NCI-H2171 (cell line): ENCODE measurements around the gene FAAH.
A peak's percentile ranks its signal among the peaks of the same experiment; 100 is the strongest.
"Not testable (repeated sequence)": the region's sequence is repeated elsewhere in the genome, so short reads cannot be mapped to it uniquely, and the experiment has no call there.

Experiments used
- DNase-seq: peaks from one replicate; lab custom pipeline; 2025; lab: John Stamatoyannopoulos, UW

The FAAH gene

DNA sequence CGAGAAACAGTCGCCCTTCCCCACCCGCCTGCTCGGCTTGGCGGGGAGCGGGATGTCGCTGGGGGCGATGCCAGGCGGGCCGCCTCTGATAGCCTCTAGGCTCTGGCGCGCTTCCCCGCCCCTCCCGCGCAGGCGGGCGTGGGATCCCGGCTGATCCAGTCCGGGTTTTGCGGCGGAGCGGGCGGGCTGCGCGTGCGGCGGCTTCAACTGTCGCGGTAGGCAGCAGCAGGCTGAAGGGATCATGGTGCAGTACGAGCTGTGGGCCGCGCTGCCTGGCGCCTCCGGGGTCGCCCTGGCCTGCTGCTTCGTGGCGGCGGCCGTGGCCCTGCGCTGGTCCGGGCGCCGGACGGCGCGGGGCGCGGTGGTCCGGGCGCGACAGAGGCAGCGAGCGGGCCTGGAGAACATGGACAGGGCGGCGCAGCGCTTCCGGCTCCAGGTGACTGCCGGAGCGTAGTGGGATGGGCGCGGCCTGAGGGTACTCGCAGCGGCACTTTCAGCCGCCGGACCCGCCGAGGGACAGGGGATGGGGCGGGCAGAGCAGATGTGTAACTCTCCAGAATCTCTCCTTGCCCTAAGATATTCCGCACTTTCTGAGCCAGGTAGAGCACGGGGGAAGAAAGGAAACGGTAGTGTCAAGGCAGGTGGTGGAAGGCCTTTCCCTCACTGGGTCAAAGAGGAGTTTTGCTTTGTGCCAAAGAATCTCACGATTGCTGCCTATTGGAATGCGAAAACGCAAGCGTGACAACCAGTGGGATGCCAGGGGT is at the start of gene FAAH:
Gene FAAH, plus strand, starts transcription at position 210 of the 764 bp plus-strand sequence. Its CDS starts 32 bp downstream, at position 242.
- DNase-seq, result peak; percentile 10

DNA sequence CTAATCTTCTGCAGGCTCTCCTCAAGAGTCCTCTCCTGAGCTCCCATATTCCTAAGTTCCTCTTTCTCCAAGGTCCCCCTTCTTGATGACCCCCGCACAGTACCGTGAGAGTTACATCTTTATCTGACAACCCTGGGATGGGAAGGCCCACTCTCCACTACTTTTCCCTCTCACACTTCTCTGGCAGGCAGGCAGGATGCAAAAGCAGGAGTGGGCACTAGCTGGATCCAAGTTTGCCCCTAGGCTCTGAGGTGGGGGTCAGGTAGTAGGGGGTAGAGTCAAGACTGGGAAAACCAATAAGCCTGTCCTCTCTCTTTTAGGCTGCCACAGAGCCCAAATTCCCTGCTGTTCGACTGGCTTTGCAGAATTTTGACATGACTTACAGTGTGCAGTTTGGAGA is 49.6 kb upstream of the FAAH start:
- DNase-seq, result no peak

- DNase-seq, result no peak
Measured at GRCh38 chr1:46345281-46345680, 48.8 kb upstream of the FAAH start.

DNA sequence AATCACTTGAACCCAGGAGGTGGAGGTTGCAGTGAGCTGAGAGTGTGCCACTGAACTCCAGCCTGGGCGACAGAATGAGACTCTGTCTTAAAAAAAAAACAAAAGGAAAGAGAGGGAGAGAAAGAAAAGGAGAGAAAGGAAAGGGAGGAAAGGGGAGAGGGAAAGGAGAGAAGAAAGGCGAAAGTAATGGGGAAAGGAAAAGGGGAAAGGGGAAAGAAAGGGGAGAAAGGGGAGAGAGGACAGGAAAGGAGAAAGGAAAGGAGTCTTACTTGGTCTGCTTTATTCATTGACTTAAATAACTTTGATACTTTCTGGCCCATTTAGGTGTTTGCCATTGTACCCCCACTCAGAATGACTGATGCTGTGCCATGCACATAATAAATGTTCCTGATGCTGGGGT is 41.8 kb upstream of the FAAH start:
- DNase-seq, result no peak

- not testable (repeated sequence) for DNase-seq
Measured at GRCh38 chr1:46355920-46356319, 38.2 kb upstream of the FAAH start.

- DNase-seq, result no peak
Measured at GRCh38 chr1:46362158-46362557, 32.0 kb upstream of the FAAH start.

DNA sequence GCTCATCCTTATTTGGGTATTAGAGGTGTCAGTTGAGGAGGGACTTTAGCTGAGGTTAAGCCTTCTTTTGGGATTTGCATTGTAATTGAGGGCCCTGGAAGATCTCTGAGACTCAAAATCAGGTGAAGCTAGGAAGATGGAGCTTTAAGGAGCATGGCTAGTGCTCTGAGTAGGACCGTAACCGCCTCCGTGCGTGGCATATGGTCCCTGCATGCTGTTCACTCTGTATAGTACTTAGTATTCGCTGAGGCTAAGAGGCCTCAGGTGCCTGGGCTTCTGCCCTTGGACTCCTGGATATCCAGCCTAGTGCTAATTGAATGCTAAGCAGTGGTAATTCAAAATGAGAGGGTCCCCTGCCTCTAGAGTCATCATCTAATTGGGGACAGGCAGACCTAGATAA is 31.0 kb upstream of the FAAH start:
- DNase-seq, result no peak

DNA sequence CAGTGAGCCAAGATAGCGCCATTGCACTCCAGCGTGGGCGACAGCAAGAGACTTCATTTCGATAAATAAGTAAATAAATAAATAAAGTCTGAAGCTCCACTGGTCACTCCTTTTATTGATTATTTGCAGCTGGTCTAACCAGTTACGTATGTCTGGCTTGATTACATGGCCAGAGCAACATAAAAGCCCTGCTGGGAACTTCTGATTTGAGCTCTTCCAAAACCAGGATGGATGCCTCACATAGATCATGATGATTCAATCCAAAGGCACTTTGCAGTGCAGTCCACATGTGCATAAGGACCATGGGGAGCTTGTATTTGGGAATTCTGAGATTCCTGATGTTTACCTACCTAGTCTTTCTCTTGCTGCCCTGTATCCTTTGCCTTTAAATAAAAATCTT is 29.5 kb upstream of the FAAH start:
- no peak for DNase-seq

DNA sequence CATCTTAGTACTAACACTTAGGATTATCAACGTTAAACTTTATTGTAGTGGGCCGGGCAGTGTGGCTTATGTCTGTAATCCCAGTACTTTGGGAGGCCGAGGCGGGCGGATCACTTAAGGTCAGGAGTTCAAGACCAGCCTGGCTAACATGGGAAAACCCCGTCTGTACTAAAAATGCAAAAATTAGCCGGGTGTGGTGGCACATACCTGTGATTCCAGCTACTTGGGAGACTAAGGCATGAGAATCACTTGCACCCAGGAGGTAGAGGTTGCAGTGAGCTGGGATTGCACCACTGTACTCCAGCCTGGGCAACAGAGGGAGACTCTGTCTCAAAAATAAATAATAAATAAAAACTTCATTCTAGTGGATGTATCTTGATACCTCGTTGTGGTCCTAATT is 28.3 kb upstream of the FAAH start:
- not testable (repeated sequence) for DNase-seq

DNA sequence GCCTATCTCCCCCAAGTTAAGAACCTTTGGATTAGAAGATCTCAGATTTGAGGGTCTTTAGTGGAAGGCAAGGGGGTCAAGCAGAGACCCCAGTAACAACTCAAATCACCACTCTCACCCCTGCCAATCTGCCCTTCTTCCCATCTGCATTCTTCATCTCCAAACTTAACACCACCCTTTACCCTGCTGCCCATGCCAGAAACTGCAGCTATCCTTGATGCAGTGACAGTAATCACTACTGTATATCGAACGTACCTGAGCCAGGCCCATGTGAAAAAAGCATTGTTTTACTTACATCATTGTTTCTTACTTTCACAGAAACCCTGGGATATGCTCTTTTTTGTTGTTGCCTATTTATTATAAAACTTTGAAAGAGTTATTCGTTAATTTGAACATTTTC is 27.0 kb upstream of the FAAH start:
- no peak for DNase-seq

- not testable (repeated sequence) for DNase-seq
Measured at GRCh38 chr1:46367701-46368100, 26.4 kb upstream of the FAAH start.

DNA sequence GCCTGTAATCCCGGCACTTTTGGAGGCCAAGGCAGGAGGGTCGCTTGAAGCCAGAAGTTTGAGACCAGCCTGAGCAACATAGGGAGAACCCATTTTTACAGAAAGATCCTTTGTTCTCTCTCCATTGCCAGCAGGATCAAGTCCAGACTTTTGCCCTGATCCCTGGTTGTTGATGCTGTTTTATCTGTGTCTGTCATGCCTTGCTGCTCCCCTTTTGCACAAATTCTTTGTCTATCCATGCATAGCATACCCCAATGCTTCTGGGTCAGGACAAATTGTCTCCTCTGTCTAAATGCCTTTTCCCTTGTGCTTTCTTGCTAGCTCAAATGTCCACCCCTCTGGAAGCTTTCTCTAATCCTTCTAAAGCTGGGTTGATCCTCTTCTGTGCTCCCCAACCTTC is 25.3 kb upstream of the FAAH start:
- DNase-seq, result no peak

DNA sequence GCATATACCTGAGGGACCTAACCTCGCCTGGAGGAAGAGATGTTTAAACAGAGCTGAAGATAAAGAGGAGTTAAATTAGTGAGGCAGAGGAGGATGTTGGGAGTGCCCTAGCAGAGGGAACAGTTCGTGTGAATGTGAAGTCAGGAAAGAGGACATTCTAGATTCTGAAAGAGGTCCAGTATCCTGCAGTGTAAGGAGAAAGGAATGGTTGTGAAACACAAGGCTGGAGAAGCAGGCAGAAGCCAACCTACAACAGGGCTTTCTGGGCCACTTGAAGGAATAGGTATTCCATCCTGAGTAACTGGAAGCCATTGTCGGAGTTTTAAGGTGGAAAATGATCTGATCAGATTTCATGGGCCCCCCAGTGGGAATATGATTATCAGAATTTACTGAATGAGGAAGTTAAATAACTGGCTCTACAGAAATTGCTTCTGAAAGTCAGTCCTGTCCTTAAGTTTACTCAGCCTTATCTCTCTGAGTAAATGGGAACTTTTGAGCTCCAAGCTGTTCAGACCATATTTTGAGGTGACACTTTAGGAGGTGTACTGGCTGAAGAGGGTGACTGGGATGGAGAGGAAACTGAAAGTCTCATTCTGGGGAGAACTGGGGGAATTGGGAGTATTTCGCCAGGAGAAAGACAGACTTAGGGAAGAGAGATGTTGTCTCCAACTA is 24.4 kb upstream of the FAAH start:
- no peak for DNase-seq

DNA sequence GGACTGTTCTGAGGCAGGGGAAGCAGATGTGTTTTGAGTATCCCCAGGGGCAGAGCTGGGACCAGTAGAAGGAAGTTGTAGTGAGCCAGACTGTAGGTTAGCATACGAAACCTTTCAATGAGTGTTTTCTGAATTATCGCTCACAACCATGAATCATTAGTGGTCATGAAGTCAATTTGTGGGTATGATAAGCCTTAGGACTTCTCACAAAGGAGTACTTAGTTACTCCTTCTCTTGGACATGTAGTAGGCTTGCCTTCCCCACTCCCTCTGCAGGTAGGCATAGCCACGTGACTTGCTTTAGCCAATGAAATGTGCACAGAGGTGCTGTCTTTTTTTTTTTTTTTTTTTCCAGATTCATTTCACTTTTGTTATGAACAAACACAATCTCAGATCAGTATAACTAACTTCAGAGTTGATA is 23.9 kb upstream of the FAAH start:
- no peak for DNase-seq

DNA sequence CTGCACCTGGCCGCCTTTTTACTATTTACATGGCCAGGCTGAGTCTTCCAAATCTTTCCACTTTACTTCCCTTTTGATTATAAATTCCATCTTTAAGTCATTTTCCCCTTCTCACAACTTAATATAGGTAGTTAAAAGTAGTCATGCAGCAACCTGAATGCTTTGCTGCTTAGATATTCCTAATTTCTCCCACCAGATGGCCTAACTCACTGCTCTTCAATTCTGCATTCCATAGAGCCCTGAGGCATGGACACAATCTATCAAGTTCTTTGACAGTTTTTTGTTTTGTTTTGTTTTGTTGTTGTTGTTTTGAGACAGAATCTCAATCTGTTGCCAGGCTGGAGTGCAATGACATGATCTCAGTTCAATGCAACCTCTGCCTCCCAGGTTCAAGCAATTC is 21.7 kb upstream of the FAAH start:
- DNase-seq, result no peak

DNA sequence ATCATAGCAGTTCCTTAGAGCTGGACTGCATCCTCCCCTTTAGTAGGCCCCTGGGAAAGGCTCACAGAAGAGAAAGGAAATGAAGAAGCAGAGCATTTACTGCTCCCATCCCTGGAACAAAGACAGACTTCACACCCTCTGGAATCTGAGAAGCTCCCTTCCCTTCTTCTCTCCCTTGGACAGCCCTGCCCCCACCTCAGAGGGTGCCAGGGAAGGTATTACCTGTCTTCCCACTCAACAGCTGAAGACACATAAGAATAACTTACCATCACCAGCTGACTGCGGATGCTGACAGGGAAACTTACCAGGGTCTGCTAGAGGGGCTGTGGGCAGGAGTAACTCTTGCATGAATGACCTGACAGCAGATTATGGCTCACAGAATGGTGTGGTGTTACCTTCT is 14.1 kb upstream of the FAAH start:
- no peak for DNase-seq

DNA sequence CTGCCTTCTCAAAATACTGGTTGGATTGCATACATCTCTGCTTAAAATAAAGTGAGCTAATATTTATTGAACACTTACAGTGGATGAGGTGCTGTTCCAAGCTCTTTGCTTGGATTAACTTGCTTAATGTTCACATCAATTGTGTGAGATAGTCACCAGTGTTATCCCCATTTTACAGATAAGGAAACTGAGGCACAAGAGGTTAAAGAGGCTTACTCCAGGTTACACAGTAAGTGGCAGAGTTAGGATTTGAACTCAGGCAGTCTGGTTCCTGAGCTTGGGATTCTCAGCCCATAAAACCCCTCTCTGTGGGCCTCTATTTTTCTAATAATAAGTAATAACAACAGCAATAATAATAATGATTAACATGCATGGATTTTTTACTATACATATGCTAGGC is 13.6 kb upstream of the FAAH start:
- no peak for DNase-seq

- DNase-seq, result no peak
Measured at GRCh38 chr1:46393510-46393909, 607 bp upstream of the FAAH start.

- DNase-seq, result no peak
Measured at GRCh38 chr1:46394872-46395465, 852 bp downstream of the FAAH start.

DNA sequence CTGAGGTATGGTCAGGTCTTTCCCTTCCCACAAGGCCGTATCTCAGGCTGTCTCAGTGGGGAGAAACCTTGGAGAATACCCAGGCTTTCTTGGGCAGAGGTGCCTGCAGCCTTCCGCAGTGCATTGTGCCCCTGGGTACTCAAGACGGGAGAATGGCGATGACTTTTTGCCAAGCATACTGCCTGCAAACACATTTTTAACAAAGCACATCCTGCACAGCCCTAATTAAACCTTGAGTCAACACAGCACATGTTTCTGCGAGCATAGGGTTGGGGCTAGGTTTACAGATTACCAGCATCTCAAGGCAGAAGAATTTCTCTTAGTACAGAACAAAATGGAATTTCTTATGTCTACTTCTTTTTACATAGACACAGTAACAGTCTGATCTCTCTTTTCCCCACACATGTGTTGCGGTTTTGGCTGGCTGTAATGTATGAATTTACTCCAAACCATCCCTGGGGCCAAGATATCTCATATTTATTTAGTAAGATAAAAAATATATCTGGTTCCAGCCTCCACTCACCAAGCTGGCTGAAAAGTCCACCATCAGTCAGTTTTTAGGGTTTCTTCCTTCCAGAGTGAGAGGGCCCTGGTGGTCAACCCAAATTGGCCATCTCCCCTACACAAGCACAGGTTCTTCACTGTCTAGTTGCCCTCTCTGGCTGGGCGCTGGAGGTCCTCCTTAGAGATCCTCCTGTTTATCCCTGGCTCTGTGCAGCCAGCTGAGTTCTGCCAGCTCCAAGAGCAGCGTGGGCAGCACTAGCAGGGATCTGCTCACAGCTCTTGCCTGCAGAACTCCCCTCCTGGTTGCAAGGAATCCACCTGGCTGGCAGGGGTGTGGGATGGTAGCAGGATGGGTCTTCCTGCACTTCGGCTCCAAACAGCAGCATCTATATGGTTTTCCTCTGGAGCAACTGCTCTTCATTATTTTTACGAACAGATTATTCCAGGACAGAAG is 2.6 kb downstream of the FAAH start:
- no peak for DNase-seq

GRCh38 chr1:46399307-46399706 is 5.2 kb downstream of the FAAH start:
- no peak for DNase-seq

GRCh38 chr1:46400421-46400820 is 6.3 kb downstream of the FAAH start:
- DNase-seq, result no peak
